Measurements from ENCODE around the gene BAMBI.

The BAMBI gene

GRCh38 chr10:28709001-28709710, 31.8 kb downstream of the BAMBI start:
- no peak for DNase-seq

DNA sequence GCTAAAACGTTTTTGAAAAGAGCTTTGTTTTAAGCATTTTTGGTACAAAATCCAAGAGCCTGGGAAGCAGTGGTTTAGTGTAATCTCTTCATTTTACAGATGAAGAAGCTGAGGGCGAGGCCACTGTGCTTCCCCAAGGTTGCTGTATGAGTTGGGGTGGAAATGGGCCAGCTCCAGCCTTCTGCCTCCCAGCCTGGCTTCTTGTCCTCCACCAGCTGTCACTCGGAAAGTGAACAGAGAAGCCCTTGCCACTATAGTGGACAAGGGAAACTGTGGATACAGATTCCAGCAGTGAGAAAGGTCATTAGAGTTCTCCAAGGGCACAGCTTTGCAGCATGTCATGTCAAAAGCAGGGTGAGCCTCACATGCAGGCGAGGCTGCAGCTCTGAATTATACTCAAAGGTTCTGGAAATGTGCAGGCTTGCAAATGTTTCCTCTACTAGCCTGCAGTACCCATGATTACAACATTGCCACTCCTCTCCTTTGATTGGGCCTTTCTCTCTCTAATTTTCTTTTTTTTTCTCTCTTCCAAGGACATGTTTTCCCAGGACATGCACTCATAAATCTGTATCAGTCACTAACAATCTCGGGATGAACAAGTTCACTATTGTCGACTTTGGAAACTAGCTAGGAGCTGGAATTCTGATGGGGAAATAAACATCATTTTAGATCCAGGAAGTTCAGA, 33.0 kb downstream of the BAMBI start:
- no peak for DNase-seq

- DNase-seq, result no peak
These were observed 33.7 kb downstream of the BAMBI start for GRCh38 chr10:28711041-28711440.

DNA sequence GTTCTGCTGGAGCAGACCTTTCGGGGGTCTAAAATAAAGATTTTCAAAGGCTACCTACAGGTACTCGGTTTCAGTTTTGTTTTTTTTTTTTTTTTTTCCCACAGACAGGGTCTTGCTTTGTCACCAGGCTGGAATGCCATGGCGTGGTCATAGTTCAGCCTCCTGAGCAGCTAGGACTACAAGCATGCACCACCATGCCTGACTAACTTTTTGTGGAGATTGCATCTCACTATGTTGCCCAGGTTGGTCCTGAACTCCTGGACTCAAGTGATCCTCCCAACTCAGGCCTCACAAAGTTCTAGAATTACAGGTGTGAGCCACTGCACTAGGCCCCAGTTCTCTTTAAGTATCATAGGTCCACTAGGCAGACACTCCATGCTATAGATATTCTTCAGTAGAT, 34.5 kb downstream of the BAMBI start:
- DNase-seq, result no peak

DNA sequence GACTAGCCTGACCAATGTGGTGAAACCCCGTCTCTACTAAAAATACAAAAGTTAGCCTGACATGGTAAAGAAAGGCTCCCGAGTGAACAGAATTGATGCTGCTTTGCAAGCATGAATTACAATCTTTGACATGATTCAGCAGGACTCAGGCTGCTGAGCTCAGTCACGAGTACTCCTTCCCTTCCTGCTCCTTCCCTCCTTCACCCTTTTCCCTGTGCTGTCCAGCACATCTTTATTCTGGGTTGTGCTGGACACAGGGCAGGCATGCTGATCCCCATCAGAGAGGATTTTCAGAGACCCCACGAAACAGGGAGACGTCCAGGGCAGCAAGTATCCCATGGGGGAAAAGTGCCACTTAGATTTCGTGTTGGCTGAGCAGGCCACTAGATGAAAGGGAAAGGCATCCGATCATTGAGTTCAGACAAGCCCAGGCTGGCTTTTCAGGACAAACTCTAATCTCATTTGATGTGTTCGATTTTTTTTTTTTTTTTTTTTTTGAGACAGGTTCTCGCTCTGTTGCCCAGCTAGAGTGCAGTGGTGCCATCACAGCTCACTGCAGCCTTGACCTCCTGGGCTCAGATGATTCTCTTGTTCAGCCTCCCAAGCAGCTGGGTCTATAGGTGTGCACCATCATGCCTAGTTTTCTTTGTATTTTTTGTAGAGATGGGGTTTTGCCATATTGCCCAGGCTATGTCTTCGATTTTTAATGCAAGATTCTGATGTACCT, 36.5 kb downstream of the BAMBI start:
- DNase-seq, result no peak

DNA sequence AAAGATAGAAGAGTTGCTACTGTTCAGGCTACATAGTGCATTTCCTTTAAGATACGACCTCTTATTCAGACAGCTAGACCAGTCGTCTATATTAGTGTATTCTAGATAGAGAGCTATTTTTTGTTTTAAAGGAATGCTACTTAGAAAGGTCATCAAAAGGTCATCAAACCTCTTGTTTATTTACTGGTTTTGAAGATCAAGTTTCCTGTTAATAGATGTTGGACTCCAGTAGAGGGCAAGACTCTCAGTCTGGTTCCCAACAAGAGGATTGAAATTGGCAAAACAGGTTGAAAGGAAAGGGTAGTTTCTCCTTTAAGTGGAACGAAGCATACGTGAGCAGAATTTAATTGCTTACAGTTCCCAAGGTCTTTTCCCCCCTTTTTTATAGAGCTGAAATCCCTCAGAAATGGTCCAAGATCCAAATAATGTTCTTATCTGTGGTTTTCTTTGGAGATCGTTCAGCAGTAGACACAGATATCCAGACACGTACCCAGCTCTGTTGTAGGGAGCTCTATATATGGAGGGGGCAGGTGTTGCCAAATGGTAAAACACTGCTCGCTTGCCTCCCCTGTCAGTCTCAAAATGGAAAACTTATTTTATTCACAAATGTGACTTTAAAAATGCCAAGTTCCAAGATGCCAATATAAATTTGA, 37.2 kb downstream of the BAMBI start:
- DNase-seq, result no peak

GRCh38 chr10:28715246-28715645, 37.9 kb downstream of the BAMBI start:
- no peak for DNase-seq

- no peak for DNase-seq
These were observed 38.4 kb downstream of the BAMBI start for GRCh38 chr10:28715757-28716156.

DNA sequence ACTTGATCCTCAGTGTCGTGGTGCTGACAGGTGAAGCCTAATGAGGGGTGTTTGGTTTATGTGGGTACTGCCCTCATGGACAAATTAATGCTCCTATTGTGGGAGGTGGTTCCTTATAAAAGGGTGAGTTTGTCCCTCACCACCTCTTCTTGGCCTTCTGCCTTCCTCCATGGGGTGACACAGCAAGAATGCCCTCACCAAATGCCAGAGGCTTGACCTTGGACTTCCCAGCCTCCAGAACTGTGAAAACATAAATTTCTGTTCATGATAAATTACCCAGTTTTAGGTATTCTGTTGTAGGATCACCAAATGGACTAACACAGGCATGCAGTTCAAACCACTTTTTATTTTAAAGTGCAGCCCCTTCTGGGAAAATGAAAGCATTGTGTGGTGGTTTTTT, 39.4 kb downstream of the BAMBI start:
- no peak for DNase-seq

- DNase-seq, result no peak
These were observed 40.4 kb downstream of the BAMBI start for GRCh38 chr10:28717656-28718201.

DNA sequence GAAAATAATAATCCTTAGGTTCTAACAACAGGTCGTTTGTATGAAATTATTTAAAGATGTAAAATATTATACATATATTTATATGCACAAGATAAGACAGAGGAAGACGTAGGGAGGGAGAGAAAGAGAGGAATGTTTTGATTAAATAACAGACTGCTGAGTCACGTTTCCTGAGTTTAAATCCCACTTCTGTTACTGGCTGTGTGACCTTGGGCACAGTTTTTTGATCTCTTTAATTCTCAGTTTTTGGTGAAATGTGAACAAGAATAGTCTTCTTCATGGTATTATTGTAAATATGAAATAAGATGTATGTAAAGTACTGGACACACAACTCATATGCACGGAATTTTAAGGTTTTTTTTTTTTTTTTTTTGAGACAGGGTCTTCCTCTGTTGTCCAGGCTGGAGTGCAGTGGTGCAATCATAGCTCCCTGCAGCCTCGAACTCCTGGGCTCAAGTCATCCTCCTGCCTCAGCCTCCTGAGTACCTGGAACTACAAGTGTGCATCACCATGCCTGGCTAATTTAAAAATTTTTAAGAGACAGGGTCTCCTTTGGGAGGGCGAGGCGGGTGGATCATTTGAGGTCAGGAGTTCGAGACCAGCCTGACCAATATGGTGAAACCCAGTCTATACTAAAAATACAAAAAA, 42.6 kb downstream of the BAMBI start:
- DNase-seq, result no peak

GRCh38 chr10:28721318-28721951, 44.1 kb downstream of the BAMBI start:
- DNase-seq, result no peak

- DNase-seq, result no peak
These were observed 44.9 kb downstream of the BAMBI start for GRCh38 chr10:28722065-28722803.

GRCh38 chr10:28728366-28728765, 51.0 kb downstream of the BAMBI start:
- no peak for DNase-seq

DNA sequence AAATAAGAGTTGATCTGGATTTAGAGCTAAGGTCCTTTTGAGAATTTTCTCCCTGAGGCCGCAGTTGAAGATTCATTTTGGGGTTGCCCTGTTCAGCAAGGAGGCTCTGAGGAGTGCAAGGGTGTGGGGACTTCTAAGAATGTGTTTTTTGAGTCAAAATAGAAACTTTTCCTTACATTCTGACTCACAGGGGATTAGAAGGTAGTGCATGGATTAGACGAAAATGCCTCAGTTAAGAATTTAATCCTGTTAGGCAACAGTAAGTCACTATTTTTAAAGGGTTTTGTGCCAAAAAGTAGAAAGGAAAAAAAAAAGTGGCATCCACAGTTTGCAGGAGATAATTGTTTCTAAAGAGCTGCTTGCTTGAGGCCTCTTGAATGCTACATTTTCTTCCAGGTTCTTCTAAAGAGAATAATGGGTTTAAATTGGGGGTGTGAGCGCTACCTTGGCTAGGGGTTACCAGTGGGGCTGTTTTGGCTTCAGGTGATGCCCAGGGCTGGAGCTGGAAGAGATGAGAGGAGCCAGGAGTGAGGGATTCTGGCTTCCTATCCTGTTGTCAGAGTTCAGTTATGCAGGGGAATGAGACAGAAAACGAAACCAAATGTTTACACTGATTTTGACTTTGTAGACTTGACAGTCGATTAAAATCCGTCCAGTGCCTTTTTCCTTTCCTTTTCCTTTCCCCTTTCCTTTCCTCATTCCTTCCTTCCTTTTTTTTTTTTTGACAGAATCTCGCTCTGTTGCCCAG, 52.9 kb downstream of the BAMBI start:
- DNase-seq, result no peak

GRCh38 chr10:28732091-28732490, 54.8 kb downstream of the BAMBI start:
- no peak for DNase-seq

Data from GF-D8 (cell line).